HepG2 (cell line): ENCODE data around the gene SGF29. TPM values are rescaled to one million over a fixed set of nuclear protein-coding genes. Genes with fewer than 3 reads are reported as not detected.

Experiments
- GZF1 ChIP-seq: sonication (generic); formaldehyde crosslinking; IDR thresholded peaks from 2 replicates; pipeline ENCODE4 v1.5.1; 2020; ENCODE audit warnings: mild to moderate bottlenecking, missing genetic modification reagents
- HDAC2 ChIP-seq: sonication (generic); formaldehyde crosslinking; IDR thresholded peaks from 2 replicates; pipeline ENCODE4 v1.4.0; 2020; ENCODE audit warnings: missing genetic modification reagents
- HIVEP1 ChIP-seq: sonication (generic); formaldehyde crosslinking; IDR thresholded peaks from 2 replicates; pipeline ENCODE4 v1.4.0; 2020; ENCODE audit warnings: mild to moderate bottlenecking, missing genetic modification reagents
- KAT7 ChIP-seq: IDR thresholded peaks from 2 replicates; pipeline ENCODE4 v1.6.1; 2018; ENCODE audit warnings: borderline replicate concordance, missing compliant biosample characterization
- KLF13 ChIP-seq: sonication (generic); formaldehyde crosslinking; IDR thresholded peaks from 2 replicates; pipeline ENCODE4 v1.4.0; 2020; ENCODE audit warnings: mild to moderate bottlenecking, missing genetic modification reagents
- SMARCE1 ChIP-seq: fragments of 450-650 bp; IDR thresholded peaks from 2 replicates; pipeline ENCODE4 v1.6.1; 2017; ENCODE audit warnings: borderline replicate concordance
- SNAPC2 ChIP-seq: sonication (generic); formaldehyde crosslinking; IDR thresholded peaks from 2 replicates; pipeline ENCODE4 v1.8.1; 2022; ENCODE audit warnings: mild to moderate bottlenecking, missing genetic modification reagents
- TBX2 ChIP-seq: sonication (generic); formaldehyde crosslinking; IDR thresholded peaks from 2 replicates; pipeline ENCODE4 v1.5.0; 2020; ENCODE audit warnings: missing genetic modification reagents, mild to moderate bottlenecking, borderline replicate concordance
- TEAD3 ChIP-seq: optimal IDR thresholded peaks from 2 replicates; pipeline ENCODE3; 2016; ENCODE audit warnings: borderline replicate concordance
- TRIM24 ChIP-seq: sonication (generic); formaldehyde crosslinking; IDR thresholded peaks from 2 replicates; pipeline ENCODE4 v1.8.0; 2022; ENCODE audit warnings: mild to moderate bottlenecking, missing genetic modification reagents
- ZNF180 ChIP-seq: sonication (generic); formaldehyde crosslinking; IDR thresholded peaks from 2 replicates; pipeline ENCODE4 v1.4.0; 2020; ENCODE audit warnings: low read depth, missing genetic modification reagents, borderline replicate concordance
- ZNF232 ChIP-seq: sonication (generic); formaldehyde crosslinking; IDR thresholded peaks from 2 replicates; pipeline ENCODE4 v1.4.0; 2020; ENCODE audit warnings: missing genetic modification reagents, borderline replicate concordance
- ZNF33A ChIP-seq: sonication (generic); formaldehyde crosslinking; IDR thresholded peaks from 2 replicates; pipeline ENCODE4 v1.5.1; 2020; ENCODE audit warnings: missing genetic modification reagents, mild to moderate bottlenecking, moderate library complexity, borderline replicate concordance
- ZNF354B ChIP-seq: sonication (generic); formaldehyde crosslinking; IDR thresholded peaks from 2 replicates; pipeline ENCODE4 v1.8.0; 2022; ENCODE audit warnings: mild to moderate bottlenecking, missing genetic modification reagents
- ZNF660 ChIP-seq: sonication (generic); formaldehyde crosslinking; IDR thresholded peaks from 2 replicates; pipeline ENCODE4 v1.5.1; 2020; ENCODE audit warnings: mild to moderate bottlenecking, low read depth, missing genetic modification reagents, borderline replicate concordance
- ZNF709 ChIP-seq: sonication (generic); formaldehyde crosslinking; IDR thresholded peaks from 2 replicates; pipeline ENCODE4 v1.5.0; 2020; ENCODE audit warnings: mild to moderate bottlenecking, missing genetic modification reagents
- ZSCAN29 ChIP-seq: sonication (generic); formaldehyde crosslinking; conservative IDR thresholded peaks from 2 replicates; pipeline ENCODE4 v1.4.0; 2020; ENCODE audit warnings: mild to moderate bottlenecking, missing genetic modification reagents
- polyA plus RNA-seq, 8 experiments: library from polyadenylated mRNA; depleted of rRNA in 3 of 8; stranded (reverse) in 7 of 8; unstranded in 1 of 8; fragments of >200 nt; fragmentation: Illumina TruSeq in 4 of 8; extraction: Trizol in 4 of 8; gene quantifications; 2 replicates each; pipeline versions ENCODE4 v1.2.1 to v1.2.3, GENCODE V29; 2011 to 2016; ENCODE audit warnings: low read depth in 4 of 8, missing spikeins in 1 of 8, mixed read lengths in 1 of 8; ENCODE audit not compliant: insufficient read depth in 1 of 8
- total RNA-seq, 5 experiments: library from RNA; depleted of rRNA; stranded (reverse); fragments of >200 nt; fragmentation: Illumina TruSeq; extraction: Trizol; gene quantifications; 2 replicates each; pipeline ENCODE4 v1.2.3, GENCODE V29; 2016; ENCODE audit warnings: low read depth in 1 of 5
- TF ChIP-seq, protein P1 (sequence below): sonication (generic); formaldehyde crosslinking; IDR thresholded peaks from 2 replicates; pipeline ENCODE4 v1.5.1; 2020; ENCODE audit warnings: mild to moderate bottlenecking, missing genetic modification reagents, moderate library complexity
- TF ChIP-seq, protein P2 (sequence below): sonication (generic); formaldehyde crosslinking; IDR thresholded peaks from 2 replicates; pipeline ENCODE4 v1.4.0; 2020; ENCODE audit warnings: missing genetic modification reagents, borderline replicate concordance
- TF ChIP-seq, protein P3 (sequence below): sonication (generic); formaldehyde crosslinking; IDR thresholded peaks from 2 replicates; pipeline ENCODE4 v1.5.0; 2020; ENCODE audit warnings: mild to moderate bottlenecking, missing genetic modification reagents, moderate library complexity

SGF29 gene
- total and polyA plus RNA-seq, 2 of the 13 experiments (the other 11 are each of a cell fraction or from before 2014, with no cell fraction given): 5.0 to 29.4 TPM

DNA sequence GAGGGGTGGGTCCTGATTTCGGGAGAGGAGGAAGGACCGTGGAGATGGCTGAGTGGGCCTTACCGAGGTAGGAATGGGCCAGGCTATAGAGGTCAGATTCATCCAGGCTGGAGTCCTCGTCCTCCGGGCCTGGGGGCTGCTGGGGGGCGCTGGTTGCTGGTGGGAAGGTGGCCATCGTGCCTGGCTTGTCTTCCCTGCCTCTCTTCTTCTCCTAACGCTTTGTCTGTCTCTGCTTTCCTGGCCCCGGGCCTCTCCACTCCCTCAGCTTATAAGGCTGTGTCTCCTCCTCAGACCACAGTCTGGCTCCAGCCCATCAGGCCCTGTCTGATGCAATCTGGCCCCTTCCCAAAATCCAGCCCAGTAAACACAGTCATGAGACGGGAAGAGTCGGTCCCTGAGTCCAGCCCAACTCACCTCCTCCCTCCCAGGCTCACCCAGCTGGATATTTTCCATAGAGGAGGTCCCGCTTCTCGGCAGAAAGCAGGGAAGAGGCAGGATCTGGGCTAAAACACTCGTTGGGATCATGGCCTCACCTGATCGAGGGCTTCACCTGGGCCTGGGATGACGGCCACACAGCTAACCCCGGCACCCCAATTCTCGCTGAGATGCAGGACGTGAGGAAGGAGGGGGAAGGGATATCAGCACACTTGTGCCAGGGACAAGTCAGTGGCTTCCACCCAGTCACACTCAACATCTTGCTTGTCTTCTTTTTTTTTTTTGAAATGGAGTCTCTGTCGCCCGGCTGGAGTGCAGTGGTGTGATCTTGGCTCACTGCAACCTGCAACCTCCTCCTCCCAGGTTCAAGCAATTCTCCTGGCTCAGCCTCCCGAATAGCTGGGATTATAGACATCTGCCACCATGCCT is 14.8 kb upstream of the SGF29 start, which contains the start of gene NUPR1 (continued):
- TF ChIP-seq KLF13 (CRISPR knock-in tag): no peak
- TF ChIP-seq ZNF709: peak; percentile 77; the same call in 1 of the 2 replicates
- TF ChIP-seq, protein P1, sequence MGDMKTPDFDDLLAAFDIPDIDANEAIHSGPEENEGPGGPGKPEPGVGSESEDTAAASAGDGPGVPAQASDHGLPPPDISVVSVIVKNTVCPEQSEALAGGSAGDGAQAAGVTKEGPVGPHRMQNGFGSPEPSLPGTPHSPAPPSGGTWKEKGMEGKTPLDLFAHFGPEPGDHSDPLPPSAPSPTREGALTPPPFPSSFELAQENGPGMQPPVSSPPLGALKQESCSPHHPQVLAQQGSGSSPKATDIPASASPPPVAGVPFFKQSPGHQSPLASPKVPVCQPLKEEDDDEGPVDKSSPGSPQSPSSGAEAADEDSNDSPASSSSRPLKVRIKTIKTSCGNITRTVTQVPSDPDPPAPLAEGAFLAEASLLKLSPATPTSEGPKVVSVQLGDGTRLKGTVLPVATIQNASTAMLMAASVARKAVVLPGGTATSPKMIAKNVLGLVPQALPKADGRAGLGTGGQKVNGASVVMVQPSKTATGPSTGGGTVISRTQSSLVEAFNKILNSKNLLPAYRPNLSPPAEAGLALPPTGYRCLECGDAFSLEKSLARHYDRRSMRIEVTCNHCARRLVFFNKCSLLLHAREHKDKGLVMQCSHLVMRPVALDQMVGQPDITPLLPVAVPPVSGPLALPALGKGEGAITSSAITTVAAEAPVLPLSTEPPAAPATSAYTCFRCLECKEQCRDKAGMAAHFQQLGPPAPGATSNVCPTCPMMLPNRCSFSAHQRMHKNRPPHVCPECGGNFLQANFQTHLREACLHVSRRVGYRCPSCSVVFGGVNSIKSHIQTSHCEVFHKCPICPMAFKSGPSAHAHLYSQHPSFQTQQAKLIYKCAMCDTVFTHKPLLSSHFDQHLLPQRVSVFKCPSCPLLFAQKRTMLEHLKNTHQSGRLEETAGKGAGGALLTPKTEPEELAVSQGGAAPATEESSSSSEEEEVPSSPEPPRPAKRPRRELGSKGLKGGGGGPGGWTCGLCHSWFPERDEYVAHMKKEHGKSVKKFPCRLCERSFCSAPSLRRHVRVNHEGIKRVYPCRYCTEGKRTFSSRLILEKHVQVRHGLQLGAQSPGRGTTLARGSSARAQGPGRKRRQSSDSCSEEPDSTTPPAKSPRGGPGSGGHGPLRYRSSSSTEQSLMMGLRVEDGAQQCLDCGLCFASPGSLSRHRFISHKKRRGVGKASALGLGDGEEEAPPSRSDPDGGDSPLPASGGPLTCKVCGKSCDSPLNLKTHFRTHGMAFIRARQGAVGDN (CRISPR knock-in tag): peak; percentile 93
- TF ChIP-seq ZNF180 (CRISPR knock-in tag): no peak
- TF ChIP-seq TBX2 (CRISPR knock-in tag): peak; percentile 54; the same call in 1 of the 2 replicates
- TF ChIP-seq, protein P2, sequence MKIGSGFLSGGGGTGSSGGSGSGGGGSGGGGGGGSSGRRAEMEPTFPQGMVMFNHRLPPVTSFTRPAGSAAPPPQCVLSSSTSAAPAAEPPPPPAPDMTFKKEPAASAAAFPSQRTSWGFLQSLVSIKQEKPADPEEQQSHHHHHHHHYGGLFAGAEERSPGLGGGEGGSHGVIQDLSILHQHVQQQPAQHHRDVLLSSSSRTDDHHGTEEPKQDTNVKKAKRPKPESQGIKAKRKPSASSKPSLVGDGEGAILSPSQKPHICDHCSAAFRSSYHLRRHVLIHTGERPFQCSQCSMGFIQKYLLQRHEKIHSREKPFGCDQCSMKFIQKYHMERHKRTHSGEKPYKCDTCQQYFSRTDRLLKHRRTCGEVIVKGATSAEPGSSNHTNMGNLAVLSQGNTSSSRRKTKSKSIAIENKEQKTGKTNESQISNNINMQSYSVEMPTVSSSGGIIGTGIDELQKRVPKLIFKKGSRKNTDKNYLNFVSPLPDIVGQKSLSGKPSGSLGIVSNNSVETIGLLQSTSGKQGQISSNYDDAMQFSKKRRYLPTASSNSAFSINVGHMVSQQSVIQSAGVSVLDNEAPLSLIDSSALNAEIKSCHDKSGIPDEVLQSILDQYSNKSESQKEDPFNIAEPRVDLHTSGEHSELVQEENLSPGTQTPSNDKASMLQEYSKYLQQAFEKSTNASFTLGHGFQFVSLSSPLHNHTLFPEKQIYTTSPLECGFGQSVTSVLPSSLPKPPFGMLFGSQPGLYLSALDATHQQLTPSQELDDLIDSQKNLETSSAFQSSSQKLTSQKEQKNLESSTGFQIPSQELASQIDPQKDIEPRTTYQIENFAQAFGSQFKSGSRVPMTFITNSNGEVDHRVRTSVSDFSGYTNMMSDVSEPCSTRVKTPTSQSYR (CRISPR knock-in tag): no peak
- no peak for TF ChIP-seq ZNF354B (CRISPR knock-in tag)
- no peak for TF ChIP-seq HDAC2
- TF ChIP-seq SMARCE1: no peak
- TF ChIP-seq SNAPC2: no peak
- TF ChIP-seq KAT7 (CRISPR knock-in tag): peak; percentile 41; the same call in 1 of the 2 replicates
- TF ChIP-seq ZNF33A (CRISPR knock-in tag): no peak
- 0 out of 2 replicates have a peak, but pooled peaks have one; percentile 50 for TF ChIP-seq GZF1 (CRISPR knock-in tag)
- TF ChIP-seq ZSCAN29 (CRISPR knock-in tag): no peak
- TF ChIP-seq TRIM24 (CRISPR knock-in tag): no peak
- peak; percentile 24 for TF ChIP-seq TEAD3 (CRISPR knock-in tag)
- 0 out of 2 replicates have a peak, but pooled peaks have one; percentile 74 for TF ChIP-seq ZNF232 (CRISPR knock-in tag)
- TF ChIP-seq, protein P3, sequence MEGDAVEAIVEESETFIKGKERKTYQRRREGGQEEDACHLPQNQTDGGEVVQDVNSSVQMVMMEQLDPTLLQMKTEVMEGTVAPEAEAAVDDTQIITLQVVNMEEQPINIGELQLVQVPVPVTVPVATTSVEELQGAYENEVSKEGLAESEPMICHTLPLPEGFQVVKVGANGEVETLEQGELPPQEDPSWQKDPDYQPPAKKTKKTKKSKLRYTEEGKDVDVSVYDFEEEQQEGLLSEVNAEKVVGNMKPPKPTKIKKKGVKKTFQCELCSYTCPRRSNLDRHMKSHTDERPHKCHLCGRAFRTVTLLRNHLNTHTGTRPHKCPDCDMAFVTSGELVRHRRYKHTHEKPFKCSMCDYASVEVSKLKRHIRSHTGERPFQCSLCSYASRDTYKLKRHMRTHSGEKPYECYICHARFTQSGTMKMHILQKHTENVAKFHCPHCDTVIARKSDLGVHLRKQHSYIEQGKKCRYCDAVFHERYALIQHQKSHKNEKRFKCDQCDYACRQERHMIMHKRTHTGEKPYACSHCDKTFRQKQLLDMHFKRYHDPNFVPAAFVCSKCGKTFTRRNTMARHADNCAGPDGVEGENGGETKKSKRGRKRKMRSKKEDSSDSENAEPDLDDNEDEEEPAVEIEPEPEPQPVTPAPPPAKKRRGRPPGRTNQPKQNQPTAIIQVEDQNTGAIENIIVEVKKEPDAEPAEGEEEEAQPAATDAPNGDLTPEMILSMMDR: no peak
- peak; percentile 75; the same call in 1 of the 2 replicates for TF ChIP-seq HIVEP1 (CRISPR knock-in tag)
- TF ChIP-seq ZNF660 (CRISPR knock-in tag): no peak
